T-helper 17 cell (primary cell): ENCODE results near the gene ANKFN1. TPM values are rescaled to one million over a fixed set of nuclear protein-coding genes. Genes with fewer than 3 reads are reported as not detected.
"Not testable (repeated sequence)": the region's sequence is repeated elsewhere in the genome, so short reads cannot be mapped to it uniquely, and the experiment has no call there.

Experiments
- ATAC-seq: fragments of 150-1000 bp; cut with Tn5 transposase; 2 replicates; pipeline ENCODE4 v1.10.0; 2021; ENCODE audit warnings: mild to moderate bottlenecking, moderate library complexity
- DNase-seq, 3 donors: peaks; one replicate each; pipeline versions ENCODE4 v3.0.0 to v3.0.0-alpha.2; 2020 to 2021
- H3K9me3 ChIP-seq: one replicate; pipeline ENCODE4 v1.7.0; 2013; ENCODE audit warnings: low read length, mild to moderate bottlenecking; ENCODE audit not compliant: control insufficient read depth, poor library complexity, severe bottlenecking
- H3K27ac Mint-ChIP-seq: one replicate; pipeline ENCODE4 v1.8.0; 2022; ENCODE audit warnings: mild to moderate bottlenecking, moderate library complexity, mixed read lengths
- H3K27me3 Mint-ChIP-seq: one replicate; pipeline ENCODE4 v1.8.0; 2022; ENCODE audit warnings: mixed read lengths
- H3K36me3 Mint-ChIP-seq: one replicate; pipeline ENCODE4 v1.8.0; 2022; ENCODE audit warnings: low read depth, mixed read lengths
- H3K4me1 Mint-ChIP-seq: one replicate; pipeline ENCODE4 v1.8.0; 2022; ENCODE audit warnings: mild to moderate bottlenecking, mixed read lengths
- H3K4me3 Mint-ChIP-seq: one replicate; pipeline ENCODE4 v1.8.0; 2022; ENCODE audit warnings: mild to moderate bottlenecking, moderate library complexity, mixed read lengths
- total RNA-seq, 4 donors: library from RNA in 2 of 4; stranded (reverse) in 2 of 4; gene quantifications; one replicate each; pipeline ENCODE4 v1.2.3 and lab custom pipeline; 2022 to 2026

The ANKFN1 gene
- total RNA-seq, 2 donors from 2014 or later, result not detected

DNA sequence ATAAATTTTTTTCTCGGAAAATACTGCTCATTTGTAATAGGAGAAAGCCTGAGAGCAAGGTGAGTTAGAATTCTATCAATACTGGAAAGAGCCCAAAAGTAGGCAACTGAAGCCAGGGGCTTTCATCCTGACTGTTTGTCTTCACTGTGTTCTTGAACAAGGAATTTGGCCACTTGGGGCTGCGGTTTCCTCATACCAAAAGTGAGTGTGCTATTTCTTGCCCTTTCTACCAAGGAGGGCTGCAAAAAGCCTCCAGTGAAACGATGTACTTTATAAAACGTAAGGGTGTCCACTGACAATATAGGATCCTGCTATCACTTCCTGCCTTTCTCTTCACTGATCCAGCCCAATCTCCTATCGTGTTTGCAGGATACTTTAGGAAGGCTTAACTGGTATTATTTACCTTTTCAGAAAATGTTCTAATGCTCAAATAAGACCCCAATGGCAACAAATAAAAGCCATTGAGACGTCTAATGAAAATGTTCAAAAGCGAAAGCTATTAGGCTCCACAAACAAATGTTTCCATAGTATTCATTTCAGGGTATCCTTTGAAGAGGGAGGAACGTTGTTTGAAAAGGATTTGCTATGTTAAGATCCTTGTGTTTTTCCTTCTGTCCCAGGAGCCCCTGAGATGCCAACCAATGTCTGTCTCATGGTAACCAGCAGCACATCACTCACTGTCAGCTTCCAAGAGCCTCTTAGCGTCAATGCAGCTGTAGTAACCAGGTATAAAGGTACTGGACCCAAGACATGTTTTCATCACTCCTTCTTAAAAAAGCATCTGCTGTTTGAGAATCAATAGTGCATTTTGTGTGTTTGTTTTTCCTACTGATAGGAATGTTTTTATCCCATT, 220.9 kb downstream of the ANKFN1 start:
- H3K4me3 Mint-ChIP-seq, result no peak overlapping the region
- DNase-seq (no peak), ATAC-seq (no peak)
- no peaks in the 10 kb centered on the region for H3K4me1 Mint-ChIP-seq
- peaks cover 28% of the 10 kb centered on the region for H3K27me3 Mint-ChIP-seq
- no peaks in the 10 kb centered on the region for H3K36me3 Mint-ChIP-seq
- H3K9me3 ChIP-seq, result no peaks in the 10 kb centered on the region
- no peak overlapping the region for H3K27ac Mint-ChIP-seq

DNA sequence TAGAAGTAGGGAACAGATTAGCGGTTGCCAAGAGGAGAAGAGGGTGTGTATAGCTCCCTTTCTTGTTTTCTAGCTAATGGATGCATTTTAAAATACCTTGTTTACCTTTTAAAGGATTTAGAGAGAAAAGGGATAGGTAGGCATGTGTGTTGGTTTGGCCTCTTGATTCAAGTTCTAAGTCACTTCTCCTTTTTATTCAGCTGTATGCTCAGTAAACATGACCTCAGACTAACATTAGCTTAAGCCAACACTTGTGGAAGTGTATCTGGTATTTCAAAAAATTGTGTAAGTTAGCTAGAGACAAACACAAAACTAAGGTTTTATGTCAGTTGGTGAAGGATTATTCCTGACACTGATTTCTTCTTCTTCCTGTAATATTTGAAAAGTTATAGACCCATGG, 236.1 kb downstream of the ANKFN1 start:
- Mint-ChIP-seq H3K27ac (no peak overlapping the region), H3K36me3 (no peaks in the 10 kb centered on the region), H3K4me1 (no peaks in the 10 kb centered on the region), H3K27me3 (peaks cover 18% of the 10 kb centered on the region), H3K4me3 (no peak overlapping the region)
- DNase-seq (no peak), ATAC-seq (no peak)
- H3K9me3 ChIP-seq, result no peaks in the 10 kb centered on the region

DNA sequence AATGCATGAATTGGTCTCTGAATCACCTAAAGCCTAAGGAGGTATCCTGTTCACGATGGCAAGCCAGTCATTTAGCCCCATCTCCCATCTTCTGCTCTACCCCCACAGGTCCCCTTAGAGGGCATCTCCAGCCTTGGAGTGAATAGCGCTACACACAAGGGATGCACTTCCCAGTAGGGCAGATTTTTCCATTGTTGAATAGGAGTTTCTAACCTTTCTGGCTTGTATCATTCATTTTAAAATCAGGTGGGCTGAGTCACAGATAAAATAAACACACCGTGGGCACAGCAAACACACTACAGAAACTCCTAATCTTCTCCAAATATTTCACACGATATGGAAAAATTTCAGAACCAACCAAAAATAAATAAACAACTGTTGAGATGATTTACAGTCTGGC, 239.0 kb downstream of the ANKFN1 start:
- H3K36me3 Mint-ChIP-seq, result no peaks in the 10 kb centered on the region
- no peaks in the 10 kb centered on the region for H3K9me3 ChIP-seq
- no peak overlapping the region for H3K27ac Mint-ChIP-seq
- H3K4me1 Mint-ChIP-seq, result no peaks in the 10 kb centered on the region
- no peak for ATAC-seq
- H3K27me3 Mint-ChIP-seq, result peaks cover 27% of the 10 kb centered on the region
- no peak overlapping the region for H3K4me3 Mint-ChIP-seq
- DNase-seq, result no peak

DNA sequence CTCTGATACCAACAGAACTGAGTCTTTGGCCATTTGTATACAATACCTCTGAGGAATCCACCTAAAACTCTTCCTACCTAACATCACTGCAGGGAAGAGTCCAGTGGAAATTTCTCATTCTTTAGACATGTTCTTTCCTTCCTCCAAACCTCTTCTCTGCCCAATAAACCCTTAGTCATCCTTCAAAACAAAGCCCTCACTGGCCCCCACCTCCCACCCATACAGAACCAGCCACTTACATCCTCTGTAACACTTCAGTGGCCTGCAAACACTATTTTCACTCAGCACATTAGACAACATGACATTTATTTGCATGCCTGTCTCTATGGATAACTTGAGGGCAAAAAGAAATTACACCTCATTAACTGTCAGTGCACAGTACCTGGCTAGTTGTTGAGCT, 239.9 kb downstream of the ANKFN1 start:
- peaks cover 27% of the 10 kb centered on the region for H3K27me3 Mint-ChIP-seq
- H3K4me1 Mint-ChIP-seq, result no peaks in the 10 kb centered on the region
- H3K4me3 Mint-ChIP-seq, result no peak overlapping the region
- no peak for ATAC-seq
- DNase-seq, result no peak
- no peaks in the 10 kb centered on the region for H3K9me3 ChIP-seq
- H3K36me3 Mint-ChIP-seq, result no peaks in the 10 kb centered on the region
- no peak overlapping the region for H3K27ac Mint-ChIP-seq

DNA sequence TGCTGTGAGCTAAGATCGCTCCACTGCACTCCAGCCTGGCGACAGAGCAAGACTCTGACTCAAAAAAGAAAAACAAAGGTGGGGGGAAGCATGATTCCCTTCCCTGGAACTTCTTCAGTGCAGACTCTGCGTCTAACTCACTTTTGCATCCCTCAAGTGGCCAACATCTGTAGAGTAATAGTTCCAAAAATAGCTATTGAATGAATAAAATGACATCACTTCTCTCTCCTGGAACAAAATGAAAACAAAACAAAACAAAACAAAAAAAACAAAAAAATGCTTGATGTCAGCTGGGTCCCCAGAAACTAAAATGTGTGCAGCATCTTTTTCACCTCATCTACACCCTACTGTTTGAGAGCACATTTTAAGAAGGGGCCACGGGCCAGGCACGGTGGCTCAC, 242.5 kb downstream of the ANKFN1 start:
- Mint-ChIP-seq H3K27ac (no peak overlapping the region), H3K36me3 (no peaks in the 10 kb centered on the region), H3K4me3 (no peak overlapping the region), H3K27me3 (peaks cover 27% of the 10 kb centered on the region), H3K4me1 (no peaks in the 10 kb centered on the region)
- ATAC-seq, result no peak
- DNase-seq, result no peak
- H3K9me3 ChIP-seq, result no peaks in the 10 kb centered on the region

DNA sequence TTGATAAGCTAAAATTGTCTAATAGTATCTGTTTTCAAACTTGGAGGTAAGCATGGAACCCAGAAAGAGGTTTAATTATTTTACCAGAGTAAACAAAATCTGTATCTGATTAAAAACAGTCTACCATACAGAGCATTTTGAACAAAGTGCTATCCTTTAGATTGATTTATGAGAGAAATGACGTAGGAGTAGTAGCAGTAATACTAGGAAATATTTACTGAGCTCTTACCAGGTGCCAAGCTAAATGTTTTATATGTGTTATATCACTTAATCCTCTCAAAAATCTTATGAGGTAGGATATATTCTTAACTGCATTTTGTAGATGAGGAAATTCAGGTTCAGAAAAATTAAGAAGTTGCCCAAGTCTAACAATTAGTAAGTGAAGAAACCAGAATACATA, 253.8 kb downstream of the ANKFN1 start:
- H3K4me1 Mint-ChIP-seq, result no peaks in the 10 kb centered on the region
- H3K9me3 ChIP-seq, result no peaks in the 10 kb centered on the region
- ATAC-seq, result no peak
- H3K27ac Mint-ChIP-seq, result no peak overlapping the region
- peaks cover 8% of the 10 kb centered on the region for H3K27me3 Mint-ChIP-seq
- no peaks in the 10 kb centered on the region for H3K36me3 Mint-ChIP-seq
- H3K4me3 Mint-ChIP-seq, result no peak overlapping the region
- no peak for DNase-seq

DNA sequence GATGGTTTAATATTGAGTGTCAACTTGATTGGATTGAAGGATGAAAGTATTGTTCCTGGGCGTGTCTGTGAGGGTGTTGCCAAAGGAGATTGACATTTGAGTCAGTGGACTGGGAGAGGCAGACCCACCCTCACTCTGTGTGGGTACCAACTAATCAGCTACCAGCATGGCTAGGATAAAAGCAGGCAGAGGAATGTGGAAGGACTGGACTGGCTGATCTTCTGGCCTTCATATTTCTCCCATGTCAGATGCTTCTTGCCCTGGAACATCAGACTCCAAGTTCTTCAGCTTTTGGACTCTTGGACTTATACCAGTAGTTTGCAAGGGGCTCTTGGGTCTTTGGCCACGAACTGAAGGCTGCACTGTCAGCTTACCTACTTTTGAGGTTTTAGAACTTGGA, 259.1 kb downstream of the ANKFN1 start:
- peaks cover 13% of the 10 kb centered on the region for H3K27me3 Mint-ChIP-seq
- H3K4me1 Mint-ChIP-seq, H3K9me3 ChIP-seq, H3K27ac Mint-ChIP-seq, H3K4me3 Mint-ChIP-seq, DNase-seq, ATAC-seq, H3K36me3 Mint-ChIP-seq: not testable (repeated sequence)

DNA sequence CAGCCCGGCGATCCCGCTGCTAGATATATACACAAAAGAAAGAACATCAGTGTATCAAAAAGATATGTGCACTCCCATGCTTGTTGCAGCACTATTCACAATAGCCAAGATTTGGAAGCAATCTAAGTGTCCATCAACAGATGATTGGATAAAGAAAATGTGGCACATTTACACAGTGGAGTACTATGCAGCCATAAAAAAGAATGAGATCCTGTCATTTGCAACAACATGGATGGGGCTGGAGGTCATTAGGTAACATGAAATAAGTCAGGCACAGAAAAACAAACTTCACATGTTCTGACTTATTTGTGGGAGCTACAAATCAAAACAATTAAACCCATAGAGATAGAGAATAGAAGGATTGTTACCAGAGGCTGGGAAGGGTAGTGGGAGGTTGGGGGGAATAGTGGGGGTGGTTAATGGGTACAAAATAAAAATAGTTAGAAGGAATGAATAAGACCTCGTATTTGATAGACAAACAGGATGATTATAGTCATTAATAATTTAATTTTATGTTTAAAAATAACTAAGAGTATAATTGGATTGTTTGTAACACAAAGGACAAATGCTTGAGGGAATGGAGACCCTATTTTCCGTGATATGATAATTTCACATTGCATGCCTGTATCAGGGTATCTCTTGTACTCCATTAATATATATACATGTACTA, 263.5 kb downstream of the ANKFN1 start:
- H3K36me3 Mint-ChIP-seq, result peaks cover 2% of the 10 kb centered on the region
- no peaks in the 10 kb centered on the region for H3K4me1 Mint-ChIP-seq
- H3K27me3 Mint-ChIP-seq, result peaks cover 13% of the 10 kb centered on the region
- H3K27ac Mint-ChIP-seq, result no peak overlapping the region
- no peak overlapping the region for H3K4me3 Mint-ChIP-seq
- H3K9me3 ChIP-seq, result no peaks in the 10 kb centered on the region
- ATAC-seq, result no peak
- no peak for DNase-seq

DNA sequence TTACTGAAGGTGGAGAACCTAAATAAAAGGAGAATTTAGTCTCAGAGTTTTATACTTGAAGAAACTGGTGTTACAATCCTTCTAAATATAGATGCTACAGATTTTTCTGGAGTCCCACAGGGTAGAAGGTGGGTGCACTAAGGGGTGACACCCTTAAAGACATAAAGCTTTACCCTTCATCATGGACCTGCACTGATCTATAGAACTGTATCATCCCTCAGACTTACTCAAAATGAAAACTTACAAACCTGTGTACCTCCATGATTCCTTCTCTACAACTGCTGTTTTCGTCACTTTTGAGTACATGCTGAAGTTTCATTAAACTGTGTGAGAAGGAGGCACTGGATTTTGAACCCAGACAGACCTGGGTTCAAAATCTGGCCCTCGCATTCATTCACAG, 270.7 kb downstream of the ANKFN1 start:
- Mint-ChIP-seq H3K27me3 (peaks cover 37% of the 10 kb centered on the region), H3K4me3 (no peak overlapping the region), H3K36me3 (no peaks in the 10 kb centered on the region), H3K4me1 (no peaks in the 10 kb centered on the region), H3K27ac (no peak overlapping the region)
- H3K9me3 ChIP-seq, result no peaks in the 10 kb centered on the region
- DNase-seq (no peak), ATAC-seq (no peak)

DNA sequence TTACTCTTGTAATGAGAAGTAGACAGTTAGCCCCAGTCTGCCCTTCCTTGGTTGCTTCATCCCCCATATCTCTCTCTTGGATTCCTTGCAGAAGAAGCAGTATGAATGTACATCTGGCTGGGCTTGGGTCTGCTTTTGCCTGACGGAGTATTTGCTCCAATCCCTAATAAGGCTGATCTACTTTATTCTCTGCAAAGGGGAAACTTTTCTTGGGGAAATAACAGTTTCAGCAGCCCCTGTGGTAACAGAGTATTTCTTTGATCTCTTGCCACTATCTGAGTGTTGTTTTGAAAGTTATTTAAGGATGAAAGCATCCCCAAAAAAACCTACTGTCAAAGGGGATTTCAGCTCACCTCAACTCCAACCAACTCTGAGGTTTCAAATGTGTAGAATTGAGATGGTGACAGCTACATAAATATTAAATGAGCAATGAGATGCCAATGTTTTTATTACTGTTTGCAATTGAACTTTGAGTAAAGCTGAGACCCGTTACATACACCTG, 271.3 kb downstream of the ANKFN1 start:
- no peak for DNase-seq
- Mint-ChIP-seq H3K4me3 (no peak overlapping the region), H3K4me1 (no peaks in the 10 kb centered on the region), H3K36me3 (no peaks in the 10 kb centered on the region), H3K27me3 (peaks cover 37% of the 10 kb centered on the region), H3K27ac (no peak overlapping the region)
- ATAC-seq, result no peak
- no peaks in the 10 kb centered on the region for H3K9me3 ChIP-seq

DNA sequence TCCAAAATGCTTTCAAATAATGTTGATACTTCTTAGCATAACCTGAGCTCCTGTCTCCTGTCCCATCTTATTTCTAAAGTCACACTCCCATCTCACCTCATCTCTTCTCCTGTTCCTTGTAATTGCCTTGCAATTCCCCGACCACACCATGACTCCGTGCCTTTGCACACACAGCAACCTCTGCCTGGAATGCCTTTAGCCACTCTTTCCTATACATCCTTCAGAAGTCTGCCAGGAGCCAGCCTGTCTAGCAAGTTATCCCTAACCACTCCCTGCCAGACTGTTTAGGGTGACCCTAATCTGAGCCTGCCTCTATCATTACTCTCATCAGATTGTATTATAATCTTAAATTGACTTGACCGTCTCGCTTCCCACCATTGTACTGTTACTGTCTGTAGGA, 272.2 kb downstream of the ANKFN1 start:
- H3K4me1 Mint-ChIP-seq, result no peaks in the 10 kb centered on the region
- no peaks in the 10 kb centered on the region for H3K9me3 ChIP-seq
- peaks cover 37% of the 10 kb centered on the region for H3K27me3 Mint-ChIP-seq
- no peaks in the 10 kb centered on the region for H3K36me3 Mint-ChIP-seq
- no peak for DNase-seq
- H3K4me3 Mint-ChIP-seq, result no peak overlapping the region
- ATAC-seq, result no peak
- no peak overlapping the region for H3K27ac Mint-ChIP-seq

DNA sequence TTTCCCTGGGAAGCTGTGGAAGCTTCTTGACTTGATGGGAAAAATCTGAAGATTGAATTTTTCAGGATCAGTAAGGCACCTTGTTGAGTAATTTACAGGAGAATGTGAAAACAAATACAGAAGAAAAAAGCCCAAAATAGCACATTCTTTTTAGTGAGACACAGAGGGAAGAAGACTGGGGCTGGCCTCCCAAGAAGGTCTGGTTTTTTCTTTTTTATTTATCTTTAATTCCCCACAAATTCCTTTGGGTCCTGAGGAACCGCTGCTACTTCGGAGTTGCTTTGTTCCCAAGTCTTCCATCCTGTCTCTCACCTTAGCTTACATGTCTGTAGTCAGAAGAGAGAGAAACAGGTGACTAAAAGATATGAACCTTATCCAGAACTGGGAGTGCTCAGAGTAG, 273.6 kb downstream of the ANKFN1 start:
- no peaks in the 10 kb centered on the region for H3K9me3 ChIP-seq
- H3K27ac Mint-ChIP-seq, result no peak overlapping the region
- DNase-seq (no peak), ATAC-seq (no peak)
- H3K36me3 Mint-ChIP-seq, result no peaks in the 10 kb centered on the region
- no peaks in the 10 kb centered on the region for H3K4me1 Mint-ChIP-seq
- no peak overlapping the region for H3K4me3 Mint-ChIP-seq
- peaks cover 42% of the 10 kb centered on the region for H3K27me3 Mint-ChIP-seq

DNA sequence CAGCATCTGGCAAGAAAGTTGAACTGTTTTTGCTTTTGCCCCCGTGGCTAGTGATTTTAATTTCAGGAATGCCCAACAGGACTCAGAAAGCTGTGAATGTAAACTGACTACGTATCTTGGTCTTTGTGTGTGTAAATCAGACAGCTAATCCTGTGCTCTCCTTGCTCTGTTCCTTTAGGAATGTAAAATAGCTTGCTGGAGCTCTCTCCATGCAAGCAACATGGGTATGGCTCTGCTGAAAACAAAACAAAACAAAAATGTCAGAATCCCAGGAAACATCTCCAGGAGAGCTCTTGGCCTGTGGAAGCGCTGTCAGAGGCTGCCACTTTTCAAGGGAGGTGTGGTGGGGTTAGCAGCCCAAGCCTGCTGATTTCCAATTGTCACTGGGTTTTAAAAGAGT, 278.5 kb downstream of the ANKFN1 start:
- Mint-ChIP-seq H3K4me1 (no peaks in the 10 kb centered on the region), H3K27ac (no peak overlapping the region), H3K36me3 (no peaks in the 10 kb centered on the region), H3K27me3 (peaks cover 35% of the 10 kb centered on the region), H3K4me3 (no peak overlapping the region)
- ATAC-seq (no peak), DNase-seq (no peak)
- H3K9me3 ChIP-seq, result no peaks in the 10 kb centered on the region

DNA sequence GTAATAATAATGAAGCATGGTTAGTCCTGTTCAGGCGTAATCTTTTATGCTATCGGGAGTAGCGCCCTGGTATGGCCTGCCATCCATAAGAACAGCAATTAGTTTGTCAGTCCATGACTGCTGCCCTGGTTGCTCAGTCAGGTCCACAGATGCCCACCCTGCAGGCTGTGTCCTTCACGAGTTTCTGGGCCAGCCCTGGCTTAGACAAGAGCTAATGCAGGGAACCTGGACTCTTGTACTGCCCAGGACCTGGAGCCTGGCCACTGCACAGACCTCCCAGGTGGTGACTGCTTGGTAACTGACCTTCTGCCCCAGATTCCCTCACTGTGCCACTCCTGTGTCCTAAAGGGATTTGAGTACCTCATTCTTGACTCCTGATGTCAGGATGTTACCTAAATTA, 279.2 kb downstream of the ANKFN1 start:
- H3K4me3 Mint-ChIP-seq, result no peak overlapping the region
- no peak overlapping the region for H3K27ac Mint-ChIP-seq
- DNase-seq (no peak), ATAC-seq (no peak)
- peaks cover 38% of the 10 kb centered on the region for H3K27me3 Mint-ChIP-seq
- H3K4me1 Mint-ChIP-seq, result no peaks in the 10 kb centered on the region
- H3K36me3 Mint-ChIP-seq, result no peaks in the 10 kb centered on the region
- H3K9me3 ChIP-seq, result no peaks in the 10 kb centered on the region
